Heart left ventricle (tissue), 13 donors: Measurements from ENCODE around the gene CBFA2T3.

Experiments used
- CTCF ChIP-seq, 12 donors: fragments of 200-600 bp; sonication (generic) in 4 of 12; IDR thresholded peaks; one replicate each; pipeline versions ENCODE4 v1.5.0 to v1.8.0; 2018 to 2022; ENCODE audit warnings: antibody characterized with exemption in 12 of 12, mild to moderate bottlenecking in 5 of 12
- POLR2A ChIP-seq, 2 donors: fragments of 450-650 bp; IDR thresholded peaks; one replicate each; pipeline ENCODE4 v1.6.1; 2017; ENCODE audit warnings: antibody characterized with exemption in 2 of 2, mild to moderate bottlenecking in 2 of 2, moderate library complexity in 2 of 2
- donor health status: ischemic (EF 13 %, LVEDD 7.1; RV severe dilation, severe dysfunction).
- donor health status: DM: no; HTN: yes; CAD: no.
- donor health status: DM: no; HTN: no; CAD: no.
- donor health status: ischemic (EF 25% LVEDD 6.9; RV normal size, moderate dysfunction).
- donor health status: ischemic (EF 25% LVEDD 5.7; RV mildly dilated, moderate dysfunction).
- donor health status: ischemic (EF 35%, LVEDD 5.7; RV mildly dilated, moderate dysfunction).
- donor health status: nonischemic (EF 11% LVEDD 7.7; RV severe dilation, severe dysfunction).
- donor health status: DM: yes; HTN: yes; CAD: no.
- donor health status: PGD.
- donor health status: ischemic (EF 29% LVEDD 5.4; RV normal size, mild dysfunction).
- donor health status: nonischemic (EF 23%, LVEDD 6.1; RV moderate dilation, normal function).

GRCh38 chr16:88972349-88972748, 4.7 kb downstream of the CBFA2T3 start:
- TF ChIP-seq CTCF (IDR thresholded peaks at IDR 0.05) (no peak), POLR2A (IDR thresholded peaks at IDR 0.05) (no peak)
